A549 (cell line): ENCODE data around the gene OTOG. TPM values are rescaled to one million over a fixed set of nuclear protein-coding genes. Genes with fewer than 3 reads are reported as not detected.

Experiments used
- polyA plus RNA-seq, 4 experiments: library from polyadenylated mRNA; depleted of rRNA in 3 of 4; stranded (reverse); fragments of >200 nt; fragmentation: RNase III in 1 of 4; extraction: RNeasy Plus Mini Kit Qiagen cat#74134 plus additional on column Dnase treatment in 1 of 4; gene quantifications; 2 replicates in 3 of 4; 3 replicates in 1 of 4; pipeline ENCODE4 v1.2.3, GENCODE V29; 2011 to 2017

The OTOG gene
- polyA plus RNA-seq, 2 of the 4 experiments (the other 2 are of a cell fraction), result not detected

Other genes starting within 250 kb of the OTOG start
- 2.4 and 3.3 TPM in 2 replicates for gene NCR3LG1, start 195.5 kb upstream of the OTOG start, polyA plus RNA-seq (2011; rRNA removed)
- gene NCR3LG1, start 195.5 kb upstream of the OTOG start, polyA plus RNA-seq (2017; fragmentation: RNase III; extraction: RNeasy Plus Mini Kit Qiagen cat#74134 plus additional on column Dnase treatment), result 1.1 to 1.4 TPM (median 1.3 TPM) in 3 replicates
- 0.18 and 0.29 TPM in 2 replicates for gene KCNJ11, start 158.6 kb upstream of the OTOG start, polyA plus RNA-seq (2011; rRNA removed)
- gene KCNJ11, start 158.6 kb upstream of the OTOG start, polyA plus RNA-seq (2017; fragmentation: RNase III; extraction: RNeasy Plus Mini Kit Qiagen cat#74134 plus additional on column Dnase treatment), result 0.41 to 0.69 TPM (median 0.53 TPM) in 3 replicates
- 2.0 and 2.5 TPM in 2 replicates for gene ABCC8, start 70.4 kb upstream of the OTOG start, polyA plus RNA-seq (2011; rRNA removed)
- 1.1 to 1.3 TPM (median 1.2 TPM) in 3 replicates for gene ABCC8, start 70.4 kb upstream of the OTOG start, polyA plus RNA-seq (2017; fragmentation: RNase III; extraction: RNeasy Plus Mini Kit Qiagen cat#74134 plus additional on column Dnase treatment)
- gene USH1C, start 2.8 kb upstream of the OTOG start, polyA plus RNA-seq (2011; rRNA removed), result 8.6 and 10.4 TPM in 2 replicates
- 1.8 to 3.2 TPM (median 2.8 TPM) in 3 replicates for gene USH1C, start 2.8 kb upstream of the OTOG start, polyA plus RNA-seq (2017; fragmentation: RNase III; extraction: RNeasy Plus Mini Kit Qiagen cat#74134 plus additional on column Dnase treatment)
- gene MYOD1, start 172.3 kb downstream of the OTOG start, polyA plus RNA-seq (2011; rRNA removed), result not detected in 2 replicates
- not detected in 3 replicates for gene MYOD1, start 172.3 kb downstream of the OTOG start, polyA plus RNA-seq (2017; fragmentation: RNase III; extraction: RNeasy Plus Mini Kit Qiagen cat#74134 plus additional on column Dnase treatment)
- not detected in 2 replicates for gene KCNC1, start 187.5 kb downstream of the OTOG start, polyA plus RNA-seq (2011; rRNA removed)
- 0.05 to 0.18 TPM (median 0.08 TPM) in 3 replicates for gene KCNC1, start 187.5 kb downstream of the OTOG start, polyA plus RNA-seq (2017; fragmentation: RNase III; extraction: RNeasy Plus Mini Kit Qiagen cat#74134 plus additional on column Dnase treatment)